OCI-LY1 (cell line): ENCODE data around the gene AGPAT1.

Source experiments
- H2AFZ ChIP-seq: fragments of 200-600 bp; sonication (generic), shearing (Covaris generic); 2 replicates; pipeline ENCODE4 v1.6.0; 2014; ENCODE audit warnings: antibody characterized with exemption, mild to moderate bottlenecking, low read length
- H3F3A ChIP-seq: fragments of 200-600 bp; sonication (generic), shearing (Covaris generic); 2 replicates; pipeline ENCODE4 v1.6.0; 2014; ENCODE audit warnings: mild to moderate bottlenecking, antibody characterized with exemption, low read length, moderate library complexity; ENCODE audit not compliant: insufficient read depth
- H3K27ac ChIP-seq: fragments of 200-600 bp; sonication (generic); 2 replicates; pipeline ENCODE4 v1.5.1; 2014; ENCODE audit warnings: low read length, mixed run types, mild to moderate bottlenecking, low read depth; ENCODE audit not compliant: poor library complexity, severe bottlenecking
- H3K27me3 ChIP-seq: fragments of 200-600 bp; sonication (generic); 2 replicates; pipeline ENCODE4 v1.6.0; 2014; ENCODE audit warnings: antibody characterized with exemption, mild to moderate bottlenecking, low read length, moderate library complexity; ENCODE audit not compliant: insufficient read depth
- H3K36me3 ChIP-seq: fragments of 200-600 bp; sonication (generic); 2 replicates; pipeline ENCODE4 v1.6.1; 2014; ENCODE audit warnings: mild to moderate bottlenecking, antibody characterized with exemption, low read length, moderate library complexity, mixed read lengths; ENCODE audit not compliant: insufficient read depth
- H3K4me1 ChIP-seq: fragments of 200-600 bp; sonication (generic); 2 replicates; pipeline ENCODE4 v1.5.1; 2014; ENCODE audit warnings: mild to moderate bottlenecking, low read length, moderate library complexity; ENCODE audit not compliant: insufficient read depth, severe bottlenecking
- H3K4me2 ChIP-seq: fragments of 200-600 bp; sonication (generic), shearing (Covaris generic); 2 replicates; pipeline ENCODE4 v1.6.1; 2014; ENCODE audit warnings: low read length
- H3K4me3 ChIP-seq: fragments of 200-600 bp; sonication (generic); 2 replicates; pipeline ENCODE4 v1.5.1; 2014; ENCODE audit warnings: low read length, low read depth, mild to moderate bottlenecking, mixed read lengths; ENCODE audit not compliant: poor library complexity, severe bottlenecking
- H3K79me2 ChIP-seq: fragments of 200-600 bp; shearing (Covaris generic); 2 replicates; pipeline ENCODE4 v1.6.1; 2016; ENCODE audit warnings: mixed run types, low read length, mixed read lengths; ENCODE audit not compliant: insufficient read depth
- H3K9ac ChIP-seq: fragments of 200-600 bp; sonication (generic), shearing (Covaris generic); 2 replicates; pipeline ENCODE4 v1.6.1; 2014; ENCODE audit warnings: mild to moderate bottlenecking, low read length, mixed read lengths
- H3K9me2 ChIP-seq: fragments of 200-600 bp; sonication (generic), shearing (Covaris generic); 2 replicates; pipeline ENCODE4 v1.6.1; 2014; ENCODE audit warnings: low read depth, mild to moderate bottlenecking, low read length, mixed read lengths
- H3K9me3 ChIP-seq: fragments of 200-600 bp; shearing (Covaris generic); 2 replicates; pipeline ENCODE4 v1.6.1; 2014; ENCODE audit warnings: low read length, mixed read lengths
- H4K20me1 ChIP-seq: fragments of 200-600 bp; sonication (generic), shearing (Covaris generic); 2 replicates; pipeline ENCODE4 v1.6.0; 2016; ENCODE audit warnings: mild to moderate bottlenecking, low read length; ENCODE audit not compliant: insufficient read depth
- CTCF ChIP-seq: fragments of 200-600 bp; sonication (generic), shearing (Covaris generic); IDR thresholded peaks from 2 replicates; pipeline ENCODE4 v1.5.1; 2017; ENCODE audit warnings: mild to moderate bottlenecking, antibody characterized with exemption, low read length, moderate library complexity, mixed read lengths
- EZH2 ChIP-seq: fragments of 200-600 bp; sonication (generic), shearing (Covaris generic); IDR thresholded peaks from 2 replicates; pipeline ENCODE4 v1.8.0; 2017; ENCODE audit warnings: borderline replicate concordance, mixed run types, mild to moderate bottlenecking, antibody characterized with exemption, low read length, moderate library complexity, mixed read lengths

AGPAT1 gene

GRCh38 chr6:32183483-32184083 lies 7.7 kb upstream of the AGPAT1 start:
- H4K20me1 ChIP-seq = no peaks in the 10 kb centered on the region
- H2AFZ ChIP-seq = no peak overlapping the region
- no peak overlapping the region for H3K9ac ChIP-seq
- H3K36me3 ChIP-seq = peaks cover 59% of the 10 kb centered on the region; the same call in 1 of the 2 replicates
- H3K9me2 ChIP-seq = no peaks in the 10 kb centered on the region
- H3K4me1 ChIP-seq = peaks cover 13% of the 10 kb centered on the region
- no peak overlapping the region for H3K4me3 ChIP-seq
- H3K4me2 ChIP-seq = no peak overlapping the region
- no peaks in the 10 kb centered on the region for H3F3A ChIP-seq
- H3K9me3 ChIP-seq = no peaks in the 10 kb centered on the region
- TF ChIP-seq CTCF = no peak
- no peak for TF ChIP-seq EZH2
- no peaks in the 10 kb centered on the region for H3K79me2 ChIP-seq
- no peaks in the 10 kb centered on the region for H3K27me3 ChIP-seq
- no peak overlapping the region for H3K27ac ChIP-seq

- peaks cover 56% of the 10 kb centered on the region; the same call in 1 of the 2 replicates for H3K36me3 ChIP-seq
- no peaks in the 10 kb centered on the region for H3K9me3 ChIP-seq
- peaks cover 11% of the 10 kb centered on the region for H3K4me1 ChIP-seq
- no peaks in the 10 kb centered on the region for H3K79me2 ChIP-seq
- H3F3A ChIP-seq = no peaks in the 10 kb centered on the region
- H3K27ac ChIP-seq = no peak overlapping the region
- no peak overlapping the region for H3K4me3 ChIP-seq
- TF ChIP-seq EZH2 (no peak), CTCF (no peak)
- H3K9ac ChIP-seq = no peak overlapping the region
- H3K9me2 ChIP-seq = no peaks in the 10 kb centered on the region
- H3K4me2 ChIP-seq = no peak overlapping the region
- no peaks in the 10 kb centered on the region for H3K27me3 ChIP-seq
- no peaks in the 10 kb centered on the region for H4K20me1 ChIP-seq
- no peak overlapping the region for H2AFZ ChIP-seq
Measured at GRCh38 chr6:32183030-32183429, 7.1 kb upstream of the AGPAT1 start.

GRCh38 chr6:32182555-32182981 lies 6.7 kb upstream of the AGPAT1 start:
- Histone ChIP-seq H3K27ac (no peak overlapping the region), H3K4me3 (no peak overlapping the region), H3K9ac (no peak overlapping the region), H3K36me3 (peaks cover 51% of the 10 kb centered on the region; the same call in 1 of the 2 replicates), H3K79me2 (no peaks in the 10 kb centered on the region), H3F3A (no peaks in the 10 kb centered on the region), H3K9me3 (no peaks in the 10 kb centered on the region), H4K20me1 (no peaks in the 10 kb centered on the region), H3K4me1 (peaks cover 11% of the 10 kb centered on the region), H2AFZ (no peak overlapping the region), H3K9me2 (no peaks in the 10 kb centered on the region), H3K27me3 (no peaks in the 10 kb centered on the region), H3K4me2 (no peak overlapping the region)
- TF ChIP-seq CTCF (no peak), EZH2 (no peak)
